ENCODE results near the gene RPTOR.

Gene RPTOR

GRCh38 chr17:80939151-80940145 lies 394.8 kb downstream of the RPTOR start:
- no peak for DNase-seq

- DNase-seq, result no peak
Observed at GRCh38 chr17:80940171-80941123, 395.8 kb downstream of the RPTOR start.

- no peak for DNase-seq
Observed at GRCh38 chr17:80941171-80941570, 396.5 kb downstream of the RPTOR start.

- no peak for DNase-seq
Observed at GRCh38 chr17:80941743-80942422, 397.2 kb downstream of the RPTOR start.

GRCh38 chr17:80942423-80943345 lies 398.0 kb downstream of the RPTOR start:
- DNase-seq, result peak; percentile 91

GRCh38 chr17:80943346-80944145 lies 398.9 kb downstream of the RPTOR start:
- no peak for DNase-seq

- no peak for DNase-seq
Observed at GRCh38 chr17:80944326-80944725, 399.7 kb downstream of the RPTOR start.

- DNase-seq, result no peak
Observed at GRCh38 chr17:80945736-80946135, 401.1 kb downstream of the RPTOR start.

GRCh38 chr17:80946449-80946848 lies 401.8 kb downstream of the RPTOR start:
- no peak for DNase-seq

- DNase-seq, result no peak
Observed at GRCh38 chr17:80947200-80947940, 402.7 kb downstream of the RPTOR start.

- no peak for DNase-seq
Observed at GRCh38 chr17:80948019-80948975, 403.7 kb downstream of the RPTOR start.

GRCh38 chr17:80948976-80949450 lies 404.4 kb downstream of the RPTOR start:
- DNase-seq, result no peak

- no peak for DNase-seq
Observed at GRCh38 chr17:80949451-80950421, 405.1 kb downstream of the RPTOR start.

GRCh38 chr17:80950466-80951120 lies 406.0 kb downstream of the RPTOR start:
- DNase-seq, result no peak

- no peak for DNase-seq
Observed at GRCh38 chr17:80951121-80952090, 406.8 kb downstream of the RPTOR start.
